GM23338 (cell line): ENCODE data around the gene TMEM43. TPM values are rescaled to one million over a fixed set of nuclear protein-coding genes. Genes with fewer than 3 reads are reported as not detected.

Experiments used
- ATAC-seq: fragments of 200-7000 bp; cut with Tn5 transposase; 3 replicates; pipeline ENCODE4 v1.9.1; 2020
- DNase-seq: peaks from one replicate; pipeline ENCODE4 v3.0.0-alpha.2; 2015; ENCODE audit warnings: low spot score
- H2AFZ ChIP-seq: fragments of 200-600 bp; sonication (generic); 2 replicates; pipeline ENCODE4 v1.8.0; 2016; ENCODE audit warnings: antibody characterized with exemption, mild to moderate bottlenecking, moderate library complexity
- H3F3A ChIP-seq: fragments of 200-600 bp; sonication (generic); replicated peaks from 2 replicates; pipeline ENCODE4 v1.8.0; 2017; ENCODE audit warnings: antibody characterized with exemption, mixed run types, low read depth
- H3K27ac ChIP-seq: fragments of 200-600 bp; sonication (generic); 2 replicates; pipeline ENCODE4 v1.6.1; 2016; ENCODE audit warnings: low read depth
- H3K27me3 ChIP-seq: fragments of 200-600 bp; sonication (generic); 2 replicates; pipeline ENCODE4 v1.8.0; 2016; ENCODE audit warnings: mild to moderate bottlenecking, mixed run types, moderate library complexity; ENCODE audit not compliant: insufficient read depth
- H3K36me3 ChIP-seq: fragments of 200-600 bp; sonication (generic); 2 replicates; pipeline ENCODE4 v1.8.0; 2016; ENCODE audit warnings: mild to moderate bottlenecking; ENCODE audit not compliant: insufficient read depth
- H3K4me1 ChIP-seq: fragments of 200-600 bp; sonication (generic); 2 replicates; pipeline ENCODE4 v1.8.0; 2016; ENCODE audit warnings: mild to moderate bottlenecking, moderate library complexity; ENCODE audit not compliant: insufficient read depth
- H3K4me2 ChIP-seq: fragments of 200-600 bp; sonication (generic); 2 replicates; pipeline ENCODE4 v1.7.1; 2017; ENCODE audit warnings: mixed run types
- H3K4me3 ChIP-seq: fragments of 200-600 bp; sonication (generic); 2 replicates; pipeline ENCODE4 v1.6.1; 2016; ENCODE audit warnings: mixed run types
- H3K79me2 ChIP-seq: fragments of 200-600 bp; sonication (generic); replicated peaks from 2 replicates; pipeline ENCODE4 v1.8.0; 2017; ENCODE audit warnings: mild to moderate bottlenecking; ENCODE audit not compliant: insufficient read depth
- H3K9me2 ChIP-seq: fragments of 200-600 bp; sonication (generic); 2 replicates; pipeline ENCODE4 v1.8.0; 2017; ENCODE audit not compliant: insufficient read depth
- H4K20me1 ChIP-seq: fragments of 200-600 bp; sonication (generic); replicated peaks from 2 replicates; pipeline ENCODE4 v1.8.0; 2017; ENCODE audit warnings: mild to moderate bottlenecking; ENCODE audit not compliant: insufficient read depth
- H3K27ac Mint-ChIP-seq: 2 replicates; pipeline ENCODE4 v1.8.0; 2020; ENCODE audit warnings: inconsistent platforms, mild to moderate bottlenecking, moderate library complexity, mixed read lengths
- H3K27me3 Mint-ChIP-seq: 3 replicates; pipeline ENCODE4 v1.8.0; 2022; ENCODE audit warnings: low read depth, mild to moderate bottlenecking, moderate library complexity, mixed read lengths, inconsistent platforms; ENCODE audit not compliant: insufficient read depth, poor library complexity
- H3K36me3 Mint-ChIP-seq: 3 replicates; pipeline ENCODE4 v1.8.0; 2021; ENCODE audit warnings: low read depth, mild to moderate bottlenecking, inconsistent platforms, moderate library complexity, mixed read lengths
- H3K4me1 Mint-ChIP-seq: 3 replicates; pipeline ENCODE4 v1.8.0; 2020; ENCODE audit warnings: mild to moderate bottlenecking, inconsistent platforms, mixed read lengths
- H3K4me3 Mint-ChIP-seq: 3 replicates; pipeline ENCODE4 v1.8.0; 2021; ENCODE audit warnings: moderate library complexity, mild to moderate bottlenecking, inconsistent platforms, mixed read lengths
- H3K9me3 Mint-ChIP-seq: 3 replicates; pipeline ENCODE4 v1.8.0; 2020; ENCODE audit warnings: moderate library complexity, mild to moderate bottlenecking, inconsistent platforms, mixed read lengths
- CREB1 ChIP-seq: fragments of 250-450 bp; sonication (Bioruptor Pico); IDR thresholded peaks from 2 replicates; pipeline ENCODE4 v1.5.0; 2020; ENCODE audit warnings: low read depth, mild to moderate bottlenecking, moderate library complexity
- EZH2 ChIP-seq: fragments of 200-600 bp; sonication (generic); IDR thresholded peaks from one replicate; pipeline ENCODE4 v1.8.0; 2017; ENCODE audit warnings: antibody characterized with exemption, mild to moderate bottlenecking, low read depth; ENCODE audit not compliant: unreplicated experiment
- EZH2phosphoT487 ChIP-seq: fragments of 200-600 bp; sonication (generic); IDR thresholded peaks from one replicate; pipeline ENCODE4 v1.8.1; 2018; ENCODE audit warnings: antibody characterized with exemption; ENCODE audit not compliant: unreplicated experiment
- JUNB ChIP-seq: IDR thresholded peaks from one replicate; pipeline ENCODE4 v1.6.1; 2016; ENCODE audit warnings: antibody characterized with exemption; ENCODE audit not compliant: unreplicated experiment
- NANOG ChIP-seq: IDR thresholded peaks from 2 replicates; pipeline ENCODE4 v1.6.1; 2016; ENCODE audit warnings: antibody characterized with exemption, borderline replicate concordance
- POLR2AphosphoS5 ChIP-seq: IDR thresholded peaks from 2 replicates; pipeline ENCODE4 v1.6.1; 2016; ENCODE audit warnings: antibody characterized with exemption, low read depth
- STAT1 ChIP-seq: IDR thresholded peaks from one replicate; pipeline ENCODE4 v1.6.1; 2016; ENCODE audit warnings: antibody characterized with exemption; ENCODE audit not compliant: unreplicated experiment
- ZNF114 ChIP-seq: fragments of 250-450 bp; sonication (Bioruptor Pico); IDR thresholded peaks from 2 replicates; pipeline ENCODE4 v1.5.0; 2020; ENCODE audit warnings: mild to moderate bottlenecking, moderate library complexity
- ZNF331 ChIP-seq: fragments of 250-450 bp; sonication (Bioruptor Pico); IDR thresholded peaks from 2 replicates; pipeline ENCODE4 v1.5.0; 2020; ENCODE audit warnings: low read depth, mild to moderate bottlenecking, moderate library complexity
- polyA plus RNA-seq: library from polyadenylated mRNA; unstranded; fragments of >200 nt; fragmentation: Nextera tagmentation; extraction: Ambion mirVana; gene quantifications from 2 replicates; pipeline ENCODE4 v1.2.1, GENCODE V29; 2016
- total RNA-seq: library from RNA; depleted of rRNA; stranded (reverse); fragments of >200 nt; shearing (Covaris generic); gene quantifications from 2 replicates; pipeline ENCODE4 v1.2.3, GENCODE V29; 2014
- TF ChIP-seq, protein P1 (sequence below): IDR thresholded peaks from one replicate; pipeline ENCODE4 v1.6.1; 2018; ENCODE audit warnings: antibody characterized with exemption; ENCODE audit not compliant: unreplicated experiment
- TF ChIP-seq, protein P2 (sequence below): IDR thresholded peaks from 2 replicates; pipeline ENCODE4 v1.6.1; 2016; ENCODE audit warnings: antibody characterized with exemption
- TF ChIP-seq, protein P3 (sequence below): fragments of 250-450 bp; sonication (Bioruptor Pico); IDR thresholded peaks from 2 replicates; pipeline ENCODE4 v1.5.0; 2020; ENCODE audit warnings: mild to moderate bottlenecking, moderate library complexity
- TF ChIP-seq, protein P4 (sequence below), 2 experiments: fragments of 200-600 bp in 1 of 2; sonication (generic) in 1 of 2; conservative IDR thresholded peaks; 2 replicates each; pipeline versions ENCODE4 v1.5.1 to v1.6.1; 2016 to 2017; ENCODE audit warnings: antibody characterized with exemption in 2 of 2, low read depth in 2 of 2, mild to moderate bottlenecking in 2 of 2, moderate library complexity in 1 of 2

The TMEM43 gene
- total and polyA plus RNA-seq, 2 experiments from 2014 or later: 15.9 to 34.7 TPM

DNA sequence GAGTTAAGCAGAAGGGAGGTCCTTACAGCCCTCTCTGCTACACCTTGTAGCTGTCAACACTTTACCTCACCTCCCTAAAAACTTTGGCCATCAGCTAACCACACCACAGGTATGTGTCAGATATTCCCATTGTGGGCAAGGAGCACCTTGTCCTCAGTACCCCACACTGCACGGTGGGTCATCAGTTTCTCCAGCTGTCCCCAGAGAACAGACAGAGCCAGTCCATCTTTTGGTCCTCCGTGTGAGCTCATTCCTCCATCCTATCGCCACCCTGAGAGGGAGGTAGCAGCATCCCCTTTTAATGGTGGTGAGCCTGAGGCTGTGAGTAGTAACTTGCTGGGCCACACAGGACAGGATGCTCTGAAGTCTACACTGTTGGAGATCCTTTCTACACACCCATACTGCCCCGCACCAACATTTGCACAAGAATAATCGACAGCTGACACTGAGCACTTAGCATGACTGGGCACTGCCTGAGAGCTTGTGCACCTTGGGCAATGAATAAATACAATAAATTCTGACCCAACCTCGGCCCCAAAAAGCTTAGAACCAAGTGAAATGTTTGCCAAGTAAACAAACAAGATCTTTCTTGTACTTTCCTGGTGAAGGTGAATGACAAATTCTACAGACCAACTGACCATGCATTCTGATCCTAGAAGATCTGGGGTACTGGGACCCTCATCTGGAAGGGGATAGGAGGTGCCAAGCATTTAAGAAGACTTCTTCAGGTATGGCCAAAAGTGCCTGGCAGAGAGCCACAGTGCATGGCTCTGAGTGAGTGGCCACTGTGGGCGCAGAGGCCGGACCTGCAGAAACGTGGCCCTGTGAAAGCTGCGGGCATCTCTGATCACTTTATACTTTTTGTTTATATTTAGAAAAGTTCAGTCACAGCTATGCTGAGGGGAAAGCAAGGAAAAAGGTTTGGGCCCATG is 7.1 kb upstream of the TMEM43 start:
- H2AFZ ChIP-seq: no peak overlapping the region
- H3K36me3 Mint-ChIP-seq: peaks cover 56% of the 10 kb centered on the region
- H3K9me3 Mint-ChIP-seq: peaks cover 9% of the 10 kb centered on the region
- H3K27ac Mint-ChIP-seq: 0 out of 2 replicates have a peak overlapping the region, but pooled peaks have one; percentile 16
- DNase-seq (no peak), ATAC-seq (no peak)
- H3K27me3 Mint-ChIP-seq: peaks cover 8% of the 10 kb centered on the region
- H3K36me3 ChIP-seq: peaks cover 14% of the 10 kb centered on the region
- no peak overlapping the region for H3K4me3 ChIP-seq
- H3F3A ChIP-seq: no peaks in the 10 kb centered on the region
- no peak overlapping the region for H3K4me2 ChIP-seq
- peaks cover 5% of the 10 kb centered on the region; the same call in 1 of the 2 replicates for H3K4me1 ChIP-seq
- TF ChIP-seq, protein P1, sequence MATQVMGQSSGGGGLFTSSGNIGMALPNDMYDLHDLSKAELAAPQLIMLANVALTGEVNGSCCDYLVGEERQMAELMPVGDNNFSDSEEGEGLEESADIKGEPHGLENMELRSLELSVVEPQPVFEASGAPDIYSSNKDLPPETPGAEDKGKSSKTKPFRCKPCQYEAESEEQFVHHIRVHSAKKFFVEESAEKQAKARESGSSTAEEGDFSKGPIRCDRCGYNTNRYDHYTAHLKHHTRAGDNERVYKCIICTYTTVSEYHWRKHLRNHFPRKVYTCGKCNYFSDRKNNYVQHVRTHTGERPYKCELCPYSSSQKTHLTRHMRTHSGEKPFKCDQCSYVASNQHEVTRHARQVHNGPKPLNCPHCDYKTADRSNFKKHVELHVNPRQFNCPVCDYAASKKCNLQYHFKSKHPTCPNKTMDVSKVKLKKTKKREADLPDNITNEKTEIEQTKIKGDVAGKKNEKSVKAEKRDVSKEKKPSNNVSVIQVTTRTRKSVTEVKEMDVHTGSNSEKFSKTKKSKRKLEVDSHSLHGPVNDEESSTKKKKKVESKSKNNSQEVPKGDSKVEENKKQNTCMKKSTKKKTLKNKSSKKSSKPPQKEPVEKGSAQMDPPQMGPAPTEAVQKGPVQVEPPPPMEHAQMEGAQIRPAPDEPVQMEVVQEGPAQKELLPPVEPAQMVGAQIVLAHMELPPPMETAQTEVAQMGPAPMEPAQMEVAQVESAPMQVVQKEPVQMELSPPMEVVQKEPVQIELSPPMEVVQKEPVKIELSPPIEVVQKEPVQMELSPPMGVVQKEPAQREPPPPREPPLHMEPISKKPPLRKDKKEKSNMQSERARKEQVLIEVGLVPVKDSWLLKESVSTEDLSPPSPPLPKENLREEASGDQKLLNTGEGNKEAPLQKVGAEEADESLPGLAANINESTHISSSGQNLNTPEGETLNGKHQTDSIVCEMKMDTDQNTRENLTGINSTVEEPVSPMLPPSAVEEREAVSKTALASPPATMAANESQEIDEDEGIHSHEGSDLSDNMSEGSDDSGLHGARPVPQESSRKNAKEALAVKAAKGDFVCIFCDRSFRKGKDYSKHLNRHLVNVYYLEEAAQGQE: no peak
- TF ChIP-seq, protein P2, sequence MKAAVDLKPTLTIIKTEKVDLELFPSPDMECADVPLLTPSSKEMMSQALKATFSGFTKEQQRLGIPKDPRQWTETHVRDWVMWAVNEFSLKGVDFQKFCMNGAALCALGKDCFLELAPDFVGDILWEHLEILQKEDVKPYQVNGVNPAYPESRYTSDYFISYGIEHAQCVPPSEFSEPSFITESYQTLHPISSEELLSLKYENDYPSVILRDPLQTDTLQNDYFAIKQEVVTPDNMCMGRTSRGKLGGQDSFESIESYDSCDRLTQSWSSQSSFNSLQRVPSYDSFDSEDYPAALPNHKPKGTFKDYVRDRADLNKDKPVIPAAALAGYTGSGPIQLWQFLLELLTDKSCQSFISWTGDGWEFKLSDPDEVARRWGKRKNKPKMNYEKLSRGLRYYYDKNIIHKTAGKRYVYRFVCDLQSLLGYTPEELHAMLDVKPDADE: no peak
- TF ChIP-seq EZH2: no peak
- TF ChIP-seq, protein P3, sequence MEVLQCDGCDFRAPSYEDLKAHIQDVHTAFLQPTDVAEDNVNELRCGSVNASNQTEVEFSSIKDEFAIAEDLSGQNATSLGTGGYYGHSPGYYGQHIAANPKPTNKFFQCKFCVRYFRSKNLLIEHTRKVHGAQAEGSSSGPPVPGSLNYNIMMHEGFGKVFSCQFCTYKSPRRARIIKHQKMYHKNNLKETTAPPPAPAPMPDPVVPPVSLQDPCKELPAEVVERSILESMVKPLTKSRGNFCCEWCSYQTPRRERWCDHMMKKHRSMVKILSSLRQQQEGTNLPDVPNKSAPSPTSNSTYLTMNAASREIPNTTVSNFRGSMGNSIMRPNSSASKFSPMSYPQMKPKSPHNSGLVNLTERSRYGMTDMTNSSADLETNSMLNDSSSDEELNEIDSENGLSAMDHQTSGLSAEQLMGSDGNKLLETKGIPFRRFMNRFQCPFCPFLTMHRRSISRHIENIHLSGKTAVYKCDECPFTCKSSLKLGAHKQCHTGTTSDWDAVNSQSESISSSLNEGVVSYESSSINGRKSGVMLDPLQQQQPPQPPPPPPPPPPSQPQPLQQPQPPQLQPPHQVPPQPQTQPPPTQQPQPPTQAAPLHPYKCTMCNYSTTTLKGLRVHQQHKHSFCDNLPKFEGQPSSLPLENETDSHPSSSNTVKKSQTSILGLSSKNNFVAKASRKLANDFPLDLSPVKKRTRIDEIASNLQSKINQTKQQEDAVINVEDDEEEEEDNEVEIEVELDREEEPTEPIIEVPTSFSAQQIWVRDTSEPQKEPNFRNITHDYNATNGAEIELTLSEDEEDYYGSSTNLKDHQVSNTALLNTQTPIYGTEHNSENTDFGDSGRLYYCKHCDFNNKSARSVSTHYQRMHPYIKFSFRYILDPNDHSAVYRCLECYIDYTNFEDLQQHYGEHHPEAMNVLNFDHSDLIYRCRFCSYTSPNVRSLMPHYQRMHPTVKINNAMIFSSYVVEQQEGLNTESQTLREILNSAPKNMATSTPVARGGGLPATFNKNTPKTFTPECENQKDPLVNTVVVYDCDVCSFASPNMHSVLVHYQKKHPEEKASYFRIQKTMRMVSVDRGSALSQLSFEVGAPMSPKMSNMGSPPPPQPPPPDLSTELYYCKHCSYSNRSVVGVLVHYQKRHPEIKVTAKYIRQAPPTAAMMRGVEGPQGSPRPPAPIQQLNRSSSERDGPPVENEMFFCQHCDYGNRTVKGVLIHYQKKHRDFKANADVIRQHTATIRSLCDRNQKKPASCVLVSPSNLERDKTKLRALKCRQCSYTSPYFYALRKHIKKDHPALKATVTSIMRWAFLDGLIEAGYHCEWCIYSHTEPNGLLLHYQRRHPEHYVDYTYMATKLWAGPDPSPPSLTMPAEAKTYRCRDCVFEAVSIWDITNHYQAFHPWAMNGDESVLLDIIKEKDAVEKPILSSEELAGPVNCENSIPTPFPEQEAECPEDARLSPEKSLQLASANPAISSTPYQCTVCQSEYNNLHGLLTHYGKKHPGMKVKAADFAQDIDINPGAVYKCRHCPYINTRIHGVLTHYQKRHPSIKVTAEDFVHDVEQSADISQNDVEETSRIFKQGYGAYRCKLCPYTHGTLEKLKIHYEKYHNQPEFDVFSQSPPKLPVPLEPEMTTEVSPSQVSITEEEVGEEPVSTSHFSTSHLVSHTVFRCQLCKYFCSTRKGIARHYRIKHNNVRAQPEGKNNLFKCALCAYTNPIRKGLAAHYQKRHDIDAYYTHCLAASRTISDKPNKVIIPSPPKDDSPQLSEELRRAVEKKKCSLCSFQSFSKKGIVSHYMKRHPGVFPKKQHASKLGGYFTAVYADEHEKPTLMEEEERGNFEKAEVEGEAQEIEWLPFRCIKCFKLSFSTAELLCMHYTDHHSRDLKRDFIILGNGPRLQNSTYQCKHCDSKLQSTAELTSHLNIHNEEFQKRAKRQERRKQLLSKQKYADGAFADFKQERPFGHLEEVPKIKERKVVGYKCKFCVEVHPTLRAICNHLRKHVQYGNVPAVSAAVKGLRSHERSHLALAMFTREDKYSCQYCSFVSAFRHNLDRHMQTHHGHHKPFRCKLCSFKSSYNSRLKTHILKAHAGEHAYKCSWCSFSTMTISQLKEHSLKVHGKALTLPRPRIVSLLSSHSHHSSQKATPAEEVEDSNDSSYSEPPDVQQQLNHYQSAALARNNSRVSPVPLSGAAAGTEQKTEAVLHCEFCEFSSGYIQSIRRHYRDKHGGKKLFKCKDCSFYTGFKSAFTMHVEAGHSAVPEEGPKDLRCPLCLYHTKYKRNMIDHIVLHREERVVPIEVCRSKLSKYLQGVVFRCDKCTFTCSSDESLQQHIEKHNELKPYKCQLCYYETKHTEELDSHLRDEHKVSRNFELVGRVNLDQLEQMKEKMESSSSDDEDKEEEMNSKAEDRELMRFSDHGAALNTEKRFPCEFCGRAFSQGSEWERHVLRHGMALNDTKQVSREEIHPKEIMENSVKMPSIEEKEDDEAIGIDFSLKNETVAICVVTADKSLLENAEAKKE (CRISPR knock-in tag): no peak
- TF ChIP-seq, protein P4, sequence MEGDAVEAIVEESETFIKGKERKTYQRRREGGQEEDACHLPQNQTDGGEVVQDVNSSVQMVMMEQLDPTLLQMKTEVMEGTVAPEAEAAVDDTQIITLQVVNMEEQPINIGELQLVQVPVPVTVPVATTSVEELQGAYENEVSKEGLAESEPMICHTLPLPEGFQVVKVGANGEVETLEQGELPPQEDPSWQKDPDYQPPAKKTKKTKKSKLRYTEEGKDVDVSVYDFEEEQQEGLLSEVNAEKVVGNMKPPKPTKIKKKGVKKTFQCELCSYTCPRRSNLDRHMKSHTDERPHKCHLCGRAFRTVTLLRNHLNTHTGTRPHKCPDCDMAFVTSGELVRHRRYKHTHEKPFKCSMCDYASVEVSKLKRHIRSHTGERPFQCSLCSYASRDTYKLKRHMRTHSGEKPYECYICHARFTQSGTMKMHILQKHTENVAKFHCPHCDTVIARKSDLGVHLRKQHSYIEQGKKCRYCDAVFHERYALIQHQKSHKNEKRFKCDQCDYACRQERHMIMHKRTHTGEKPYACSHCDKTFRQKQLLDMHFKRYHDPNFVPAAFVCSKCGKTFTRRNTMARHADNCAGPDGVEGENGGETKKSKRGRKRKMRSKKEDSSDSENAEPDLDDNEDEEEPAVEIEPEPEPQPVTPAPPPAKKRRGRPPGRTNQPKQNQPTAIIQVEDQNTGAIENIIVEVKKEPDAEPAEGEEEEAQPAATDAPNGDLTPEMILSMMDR (conservative IDR thresholded peaks at IDR 0.05; ENCODE audit: low read depth in 2 of 2): no peak
- no peak for TF ChIP-seq POLR2AphosphoS5
- no peak for TF ChIP-seq NANOG
- TF ChIP-seq ZNF114 (CRISPR knock-in tag): no peak
- no peak for TF ChIP-seq ZNF331
- TF ChIP-seq EZH2phosphoT487: no peak
- no peak for TF ChIP-seq JUNB
- TF ChIP-seq CREB1: no peak
- TF ChIP-seq STAT1: no peak
- H3K4me1 Mint-ChIP-seq: peaks cover 24% of the 10 kb centered on the region
- H3K27me3 ChIP-seq: no peaks in the 10 kb centered on the region
- H3K27ac ChIP-seq: no peak overlapping the region
- H3K79me2 ChIP-seq: peaks cover 18% of the 10 kb centered on the region
- peaks cover 4% of the 10 kb centered on the region for H4K20me1 ChIP-seq
- no peak overlapping the region for H3K4me3 Mint-ChIP-seq
- no peaks in the 10 kb centered on the region for H3K9me2 ChIP-seq
